Subcutaneous abdominal adipose tissue (tissue), 5 donors: ENCODE results near the gene TGFB1.
A peak's percentile ranks its signal among the peaks of the same experiment; 100 is the strongest.

Experiments
- H3K27ac ChIP-seq: one replicate; pipeline ENCODE4 v1.7.0; 2013; ENCODE audit warnings: low read depth, mild to moderate bottlenecking, inconsistent platforms, low read length, moderate library complexity
- H3K27me3 ChIP-seq, 5 donors: one replicate each; pipeline ENCODE4 v1.7.0; 2013; ENCODE audit warnings: low read length in 5 of 5, inconsistent platforms in 1 of 5; ENCODE audit not compliant: control insufficient read depth in 5 of 5, insufficient read depth in 4 of 5
- H3K36me3 ChIP-seq, 5 donors: one replicate each; pipeline ENCODE4 v1.7.0; 2013; ENCODE audit warnings: low read length in 5 of 5; ENCODE audit not compliant: control insufficient read depth in 5 of 5, insufficient read depth in 5 of 5
- H3K4me1 ChIP-seq, 5 donors: one replicate each; pipeline ENCODE4 v1.7.0; 2013; ENCODE audit warnings: low read length in 5 of 5, mild to moderate bottlenecking in 3 of 5, moderate library complexity in 1 of 5; ENCODE audit not compliant: control insufficient read depth in 5 of 5, insufficient read depth in 5 of 5
- H3K4me3 ChIP-seq, 5 donors: one replicate each; pipeline ENCODE4 v1.7.0; 2013; ENCODE audit warnings: low read length in 5 of 5, low read depth in 1 of 5
- H3K9ac ChIP-seq, 5 donors: one replicate each; pipeline ENCODE4 v1.7.0; 2013; ENCODE audit warnings: low read length in 5 of 5, mild to moderate bottlenecking in 4 of 5, moderate library complexity in 3 of 5
- H3K9me3 ChIP-seq, 5 donors: one replicate each; pipeline ENCODE4 v1.7.0; 2013; ENCODE audit warnings: low read length in 5 of 5; ENCODE audit not compliant: control insufficient read depth in 5 of 5
- donor health status: healthy.
- donor health status: healthy.
- donor health status: healthy.
- donor health status: healthy.
- donor health status: healthy.

Gene TGFB1

DNA sequence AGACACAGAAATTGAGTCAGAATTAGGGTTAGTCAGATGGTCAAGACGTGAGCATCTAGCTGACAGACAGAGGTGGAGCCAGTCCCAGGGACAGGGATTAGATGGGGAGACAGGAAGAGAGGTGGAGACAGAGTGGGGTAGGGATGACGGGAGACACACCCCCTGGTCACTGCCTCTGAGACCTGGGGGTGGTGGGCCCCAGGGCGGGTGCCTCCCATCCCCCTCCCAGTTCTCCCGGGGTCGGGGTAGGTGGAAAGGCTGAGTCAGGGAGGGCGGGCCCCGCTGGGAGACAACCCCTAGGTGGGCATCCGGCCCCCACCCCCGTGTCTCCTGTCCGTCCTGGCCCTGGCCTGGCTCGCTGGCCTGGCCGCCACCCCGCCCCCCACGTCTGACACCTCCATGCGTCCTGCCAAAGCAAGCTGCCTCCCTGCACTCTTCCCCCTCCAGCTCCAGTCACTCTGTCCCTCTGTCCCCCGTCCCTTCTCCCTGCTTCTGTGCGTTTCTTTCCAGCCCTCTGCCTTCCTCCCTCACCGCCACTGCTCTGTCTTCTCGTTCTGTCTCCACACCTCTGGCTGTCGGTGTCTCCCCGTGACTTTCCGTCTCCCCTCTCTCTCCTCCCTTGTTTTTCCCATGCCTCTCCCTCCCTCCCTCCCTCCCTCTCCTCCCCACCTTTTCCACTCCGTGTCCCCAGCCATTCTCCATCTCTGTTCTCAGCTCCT is 28.6 kb downstream of the TGFB1 start:
- H3K4me3 ChIP-seq: peak overlapping the region in 4 of 5 donors; percentile 39 to 55 (median 50)
- no peaks in the 10 kb centered on the region for H3K9me3 ChIP-seq
- peaks cover 20 to 92% (median 75%) of the 10 kb centered on the region in 5 donors for H3K4me1 ChIP-seq
- peak overlapping the region in 1 of 5 donors; percentile 68 for H3K9ac ChIP-seq
- H3K36me3 ChIP-seq: peaks cover 0 to 34% (median 24%) of the 10 kb centered on the region in 5 donors
- peaks cover 6 to 20% (median 9%) of the 10 kb centered on the region in 5 donors for H3K27me3 ChIP-seq
- H3K27ac ChIP-seq: peak overlapping the region; percentile 84

DNA sequence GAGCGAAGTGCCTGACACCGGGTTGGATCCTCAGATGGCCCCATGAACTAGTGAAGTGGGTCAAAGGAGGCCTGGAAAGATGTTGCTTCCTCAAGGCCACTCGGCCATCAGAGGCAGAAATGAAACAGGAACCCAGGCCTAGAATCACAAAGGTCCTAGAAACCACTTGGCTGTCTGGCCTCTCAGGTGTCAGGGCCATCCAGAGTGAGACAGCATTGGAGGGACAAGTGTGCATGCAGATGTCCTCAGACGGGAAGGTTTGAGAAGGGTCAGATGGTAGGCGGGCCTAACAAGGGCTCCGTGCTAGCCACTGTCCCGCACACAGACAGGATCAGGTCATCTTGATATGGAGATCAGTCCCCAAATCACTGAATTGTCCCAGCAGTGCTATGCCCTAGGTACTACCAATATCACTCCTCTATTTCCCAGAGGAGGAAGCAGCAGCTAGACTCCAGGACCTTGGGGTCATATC is 29.5 kb downstream of the TGFB1 start:
- H3K9ac ChIP-seq: peak overlapping the region in 4 of 5 donors; percentile 15 to 68 (median 49)
- peaks cover 20 to 98% (median 75%) of the 10 kb centered on the region in 5 donors for H3K4me1 ChIP-seq
- H3K9me3 ChIP-seq: no peaks in the 10 kb centered on the region
- peak overlapping the region; percentile 84 for H3K27ac ChIP-seq
- peaks cover 6 to 20% (median 9%) of the 10 kb centered on the region in 5 donors for H3K27me3 ChIP-seq
- H3K36me3 ChIP-seq: peaks cover 0 to 42% (median 32%) of the 10 kb centered on the region in 5 donors
- H3K4me3 ChIP-seq: peak overlapping the region in 1 of 5 donors; percentile 17

GRCh38 chr19:41323430-41324125 is 30.1 kb downstream of the TGFB1 start:
- Histone ChIP-seq H3K27ac (peak overlapping the region; percentile 84), H3K9me3 (no peaks in the 10 kb centered on the region), H3K9ac (peak overlapping the region in 4 of 5 donors; percentile 15 to 68 (median 49)), H3K4me1 (peaks cover 18 to 91% (median 74%) of the 10 kb centered on the region in 5 donors), H3K36me3 (peaks cover 0 to 49% (median 36%) of the 10 kb centered on the region in 5 donors), H3K4me3 (peak overlapping the region in 1 of 5 donors; percentile 17), H3K27me3 (peaks cover 6 to 17% (median 8%) of the 10 kb centered on the region in 5 donors)

DNA sequence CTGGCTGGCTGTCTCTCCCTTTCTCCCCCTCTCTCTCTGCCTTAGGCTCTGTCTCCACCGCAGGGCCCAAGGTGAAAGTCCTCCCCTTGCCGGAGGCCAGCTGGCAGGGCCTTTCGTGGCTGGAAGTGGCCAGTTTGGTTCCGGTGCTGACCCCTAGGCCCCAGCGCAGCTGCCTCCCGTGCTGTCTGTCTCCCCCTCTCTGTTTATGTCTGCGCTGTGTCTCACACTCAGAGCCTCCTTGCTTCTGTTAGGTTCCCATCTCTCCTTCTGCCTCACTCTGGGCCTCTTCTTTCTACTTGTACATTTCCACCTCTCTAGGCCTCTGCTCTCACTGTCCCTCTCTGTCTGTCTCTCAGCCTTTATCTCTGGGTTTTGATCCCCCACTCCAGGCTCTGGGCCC is 30.7 kb downstream of the TGFB1 start:
- H3K4me1 ChIP-seq: peaks cover 17 to 85% (median 68%) of the 10 kb centered on the region in 5 donors

GRCh38 chr19:41322451-41322850 is 31.3 kb downstream of the TGFB1 start:
- Histone ChIP-seq H3K4me1 (peaks cover 17 to 80% (median 62%) of the 10 kb centered on the region in 5 donors), H3K4me3 (no peak overlapping the region)

More for the DNA sequence above, 30.7 kb downstream of the TGFB1 start:
- peaks cover 6 to 16% (median 8%) of the 10 kb centered on the region in 5 donors for H3K27me3 ChIP-seq
- H3K4me3 ChIP-seq: no peak overlapping the region
- H3K9ac ChIP-seq: peak overlapping the region in 3 of 5 donors; percentile 32 to 53 (median 33)
- H3K9me3 ChIP-seq: no peaks in the 10 kb centered on the region
- H3K36me3 ChIP-seq: peaks cover 0 to 49% (median 39%) of the 10 kb centered on the region in 5 donors
- peak overlapping the region; percentile 84 for H3K27ac ChIP-seq

GRCh38 chr19:41321600-41322270 is 32.0 kb downstream of the TGFB1 start:
- Histone ChIP-seq H3K36me3 (peaks cover 5 to 54% (median 49%) of the 10 kb centered on the region in 5 donors), H3K4me3 (no peak overlapping the region), H3K27ac (peak overlapping the region; percentile 84), H3K4me1 (peaks cover 17 to 72% (median 56%) of the 10 kb centered on the region in 5 donors), H3K27me3 (peaks cover 0 to 7% (median 5%) of the 10 kb centered on the region in 5 donors), H3K9me3 (no peaks in the 10 kb centered on the region), H3K9ac (no peak overlapping the region)

More at GRCh38 chr19:41322451-41322850, 31.3 kb downstream of the TGFB1 start:
- peaks cover 0 to 47% (median 42%) of the 10 kb centered on the region in 5 donors for H3K36me3 ChIP-seq
- peak overlapping the region in 2 of 5 donors; percentile 33 to 53 for H3K9ac ChIP-seq
- peaks cover under 1 to 13% (median 8%) of the 10 kb centered on the region in 5 donors for H3K27me3 ChIP-seq
- H3K9me3 ChIP-seq: no peaks in the 10 kb centered on the region
- peak overlapping the region; percentile 84 for H3K27ac ChIP-seq

GRCh38 chr19:41321204-41321599 is 32.5 kb downstream of the TGFB1 start:
- peaks cover 0 to 4% (median 4%) of the 10 kb centered on the region in 5 donors for H3K27me3 ChIP-seq
- no peaks in the 10 kb centered on the region for H3K9me3 ChIP-seq
- no peak overlapping the region for H3K4me3 ChIP-seq
- H3K27ac ChIP-seq: peak overlapping the region; percentile 84
- no peak overlapping the region for H3K9ac ChIP-seq
- H3K4me1 ChIP-seq: peaks cover 14 to 67% (median 50%) of the 10 kb centered on the region in 5 donors
- H3K36me3 ChIP-seq: peaks cover 5 to 60% (median 55%) of the 10 kb centered on the region in 5 donors

- no peak overlapping the region for H3K4me3 ChIP-seq
- no peaks in the 10 kb centered on the region for H3K27me3 ChIP-seq
- no peak overlapping the region for H3K9ac ChIP-seq
- no peaks in the 10 kb centered on the region for H3K9me3 ChIP-seq
- no peak overlapping the region for H3K27ac ChIP-seq
- peaks cover 5 to 66% (median 57%) of the 10 kb centered on the region in 5 donors for H3K36me3 ChIP-seq
- H3K4me1 ChIP-seq: peaks cover 12 to 61% (median 44%) of the 10 kb centered on the region in 5 donors
These were observed 33.2 kb downstream of the TGFB1 start for GRCh38 chr19:41320568-41320967.

- Histone ChIP-seq H3K4me1 (peaks cover 10 to 57% (median 40%) of the 10 kb centered on the region in 5 donors), H3K9me3 (no peaks in the 10 kb centered on the region), H3K4me3 (no peak overlapping the region), H3K36me3 (peaks cover 5 to 66% (median 57%) of the 10 kb centered on the region in 5 donors), H3K27me3 (no peaks in the 10 kb centered on the region), H3K9ac (no peak overlapping the region), H3K27ac (no peak overlapping the region)
These were observed 33.6 kb downstream of the TGFB1 start for GRCh38 chr19:41320185-41320518.
